ENCODE measurements around the gene COPG2. TPM values are rescaled to one million over a fixed set of nuclear protein-coding genes. Genes with fewer than 3 reads are reported as not detected.
A peak's percentile ranks its signal among the peaks of the same experiment; 100 is the strongest.

COPG2 gene
- total RNA-seq, 4 donors from 2014 or later, result 19.9 to 25.9 (median 23.8) TPM

- TF ChIP-seq CTCF (IDR thresholded peaks at IDR 0.05) (no peak), POLR2A (IDR thresholded peaks at IDR 0.05) (no peak)
- WGBS, 2 donors, result 5 to 9% methylated on average over 19 of the region's 19 CpGs
- intact Hi-C loops (cut with DNase I; ENCODE audit: low total_unique reads), result no loop called here
- H3K4me3 ChIP-seq (ENCODE audit: low read depth, poor library complexity, severe bottlenecking), result peak overlapping the region; percentile 83
- no peak for DNase-seq (ENCODE audit: low spot score in 2 of 2)
Measured at GRCh38 chr7:130667593-130668257, 823 bp downstream of the COPG2 start.

DNA sequence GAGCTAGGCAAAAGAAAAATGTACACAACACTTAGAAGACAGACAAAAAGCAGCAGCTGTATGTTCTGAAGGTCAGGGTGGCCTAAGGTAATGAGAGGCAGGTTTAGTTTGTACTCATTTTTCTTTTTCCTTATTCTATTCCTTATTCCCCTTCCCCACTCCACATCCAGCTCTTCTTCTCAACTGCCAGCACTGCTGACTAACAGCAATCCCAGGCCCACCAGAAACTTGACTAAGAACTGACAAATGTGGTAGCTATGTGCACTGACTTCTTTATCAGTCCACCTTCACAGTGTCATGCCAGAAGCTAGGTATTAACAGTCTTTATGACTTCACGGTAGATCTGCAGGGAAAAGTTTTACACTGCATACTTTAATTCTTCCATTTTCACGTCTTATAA, 6.1 kb downstream of the COPG2 start:
- 86 to 91% methylated on average over 2 of the region's 2 CpGs for WGBS, 2 donors
- intact Hi-C loops (cut with DNase I; ENCODE audit: low total_unique reads), result no loop called here
- no peak for TF ChIP-seq POLR2A (IDR thresholded peaks at IDR 0.05)
- TF ChIP-seq CTCF (IDR thresholded peaks at IDR 0.05), result no peak
- no peak overlapping the region for H3K4me3 ChIP-seq (ENCODE audit: low read depth, poor library complexity, severe bottlenecking)
- DNase-seq (ENCODE audit: low spot score in 2 of 2), result no peak

GRCh38 chr7:130655286-130655685, 13.3 kb downstream of the COPG2 start:
- 67 to 70% methylated on average over 4 of the region's 4 CpGs for WGBS, 2 donors
- TF ChIP-seq POLR2A (IDR thresholded peaks at IDR 0.05) (no peak), CTCF (IDR thresholded peaks at IDR 0.05) (no peak)
- no peak for DNase-seq (ENCODE audit: low spot score in 2 of 2)
- intact Hi-C loops (cut with DNase I; ENCODE audit: low total_unique reads), result no loop called here
- H3K4me3 ChIP-seq (ENCODE audit: low read depth, poor library complexity, severe bottlenecking), result no peak overlapping the region

DNA sequence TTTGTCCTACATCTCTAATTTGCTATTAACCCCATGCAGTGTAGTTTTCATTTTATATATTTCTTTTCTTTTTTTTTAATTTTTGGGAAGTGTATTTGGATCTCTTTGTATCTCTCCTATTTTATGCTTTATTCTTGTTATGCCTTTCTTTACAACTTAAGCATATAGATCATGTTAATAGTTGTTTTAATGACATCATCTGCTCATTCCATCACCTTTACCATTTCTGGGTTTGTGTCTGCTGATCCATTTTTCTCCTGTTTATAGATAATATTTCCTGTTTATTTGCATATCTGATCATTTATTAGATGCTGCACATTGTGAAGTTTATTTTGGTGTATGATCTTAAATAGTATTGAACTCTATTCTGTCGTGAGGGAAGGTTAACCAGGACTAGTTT, 13.7 kb downstream of the COPG2 start:
- no peak overlapping the region for H3K4me3 ChIP-seq (ENCODE audit: low read depth, poor library complexity, severe bottlenecking)
- TF ChIP-seq CTCF (IDR thresholded peaks at IDR 0.05) (no peak), POLR2A (IDR thresholded peaks at IDR 0.05) (no peak)
- 93 to 94% methylated on average over 1 of the region's 1 CpG for WGBS, 2 donors
- no peak for DNase-seq (ENCODE audit: low spot score in 2 of 2)
- intact Hi-C loops (cut with DNase I; ENCODE audit: low total_unique reads), result no loop called here

DNA sequence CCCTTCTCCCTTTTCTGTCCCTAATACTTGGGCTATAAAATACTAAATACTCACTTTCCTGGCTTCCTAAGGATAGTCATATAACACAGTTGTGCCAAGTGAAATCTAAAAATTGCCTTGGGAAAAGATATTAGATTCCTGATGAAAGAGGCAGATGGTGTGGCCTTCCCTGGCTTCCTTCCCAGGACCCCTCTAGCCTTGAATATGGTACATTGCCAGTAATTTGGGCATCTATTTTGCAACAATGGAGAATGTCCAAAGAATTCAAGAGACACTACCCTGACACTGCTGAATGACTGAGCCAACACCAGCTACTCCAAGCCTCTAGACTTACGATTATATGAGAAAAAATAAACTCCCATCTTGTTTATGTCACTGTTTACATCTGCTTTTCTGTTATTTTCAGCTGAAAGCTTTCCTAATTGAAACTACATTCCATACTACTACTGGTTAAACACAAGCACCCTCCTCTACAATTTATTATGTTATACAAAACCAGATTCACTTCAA, 17.9 kb downstream of the COPG2 start:
- TF ChIP-seq CTCF (IDR thresholded peaks at IDR 0.05) (no peak), POLR2A (IDR thresholded peaks at IDR 0.05) (no peak)
- no peak for DNase-seq (ENCODE audit: low spot score in 2 of 2)
- intact Hi-C loops (cut with DNase I; ENCODE audit: low total_unique reads), result no loop called here
- H3K4me3 ChIP-seq (ENCODE audit: low read depth, poor library complexity, severe bottlenecking), result no peak overlapping the region
- 81 to 83% methylated on average over 1 of the region's 1 CpG for WGBS, 2 donors

Measured in lower leg skin (tissue), 4 donors.